Endometrial microvascular endothelial cells (primary cell): ENCODE data around the gene ERVK3-1. TPM values are rescaled to one million over a fixed set of nuclear protein-coding genes. Genes with fewer than 3 reads are reported as not detected.
"Not testable (repeated sequence)": the region's sequence is repeated elsewhere in the genome, so short reads cannot be mapped to it uniquely, and the experiment has no call there.

Source experiments
- in situ Hi-C: cut with HindIII; loops from 2 replicates; pipeline ENCODE4 v1.10.0; 2017; ENCODE audit warnings: low sequenced_read_pairs, low pct_unique_long_range_greater_than_20kb; ENCODE audit errors: inconsistent ontology term
- total RNA-seq: library from RNA; depleted of rRNA; stranded (reverse); fragments of >200 nt; gene quantifications from one replicate; pipeline ENCODE4 v1.2.3, GENCODE V29; 2015; ENCODE audit errors: inconsistent ontology term

The ERVK3-1 gene
- total RNA-seq, 1 donor from 2014 or later: 44.8 TPM

- in situ Hi-C loops: no loop called here
Measured at GRCh38 chr19:58334691-58335249, 29.6 kb downstream of the ERVK3-1 start.

DNA sequence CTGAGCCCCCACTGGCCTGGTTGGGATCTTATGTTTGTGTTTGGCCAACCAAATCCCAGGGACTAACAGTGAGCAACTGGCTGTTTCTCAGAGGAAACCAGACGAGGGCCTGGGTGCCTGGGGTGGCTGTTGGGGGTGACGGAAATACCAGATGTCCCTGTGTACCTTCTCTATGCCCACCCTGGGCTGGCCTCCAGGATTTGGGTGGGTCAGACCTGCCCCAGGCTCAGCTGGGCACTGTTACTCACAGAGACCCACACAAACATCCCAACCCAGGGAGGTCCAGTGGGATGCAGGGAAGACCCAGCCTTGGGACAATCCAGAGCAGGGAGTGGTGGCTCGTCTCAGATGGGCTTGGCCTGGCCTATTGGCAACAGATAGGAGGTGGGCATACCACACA, 30.5 kb downstream of the ERVK3-1 start:
- in situ Hi-C loops: no loop called here

DNA sequence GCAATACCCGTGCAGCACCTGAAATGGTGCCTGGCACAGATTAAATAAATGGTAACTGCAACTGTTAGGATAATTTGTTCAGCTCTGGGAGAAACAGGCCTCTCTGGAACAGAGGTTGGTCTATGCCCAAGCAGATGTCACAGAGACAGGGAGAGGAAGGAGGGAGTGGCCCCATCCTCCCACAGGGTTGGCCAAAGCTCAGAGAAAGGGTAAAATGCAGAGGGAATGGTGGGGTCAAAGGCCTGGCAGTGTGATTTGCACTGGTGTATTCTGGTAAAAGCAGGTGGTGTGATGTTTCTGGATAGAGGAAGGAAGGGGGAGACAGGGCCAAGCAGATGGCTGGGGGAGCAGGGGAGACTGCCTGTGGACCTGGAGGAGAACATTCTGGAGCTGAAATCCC, 31.0 kb downstream of the ERVK3-1 start:
- in situ Hi-C loops: no loop called here

DNA sequence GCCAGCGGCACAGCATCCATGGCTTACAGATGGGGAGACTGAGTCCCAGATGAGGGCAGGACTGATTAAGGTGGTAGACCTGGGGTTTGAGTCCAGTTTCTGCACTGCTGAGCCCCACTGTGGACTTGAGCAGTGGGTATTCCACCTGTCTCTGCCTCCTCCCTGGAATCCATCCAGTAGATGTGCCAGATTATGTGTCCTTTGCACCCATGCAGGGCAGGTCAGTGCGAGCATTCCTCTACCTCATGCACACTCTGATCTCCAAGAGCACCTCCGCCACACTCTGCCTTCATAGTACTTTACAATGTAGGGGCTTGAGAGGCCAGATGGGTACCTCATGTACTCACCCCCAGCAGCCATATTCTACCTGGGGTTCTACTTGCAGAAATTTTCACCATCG, 31.6 kb downstream of the ERVK3-1 start:
- in situ Hi-C loops: no loop called here

GRCh38 chr19:58338336-58338735, 33.2 kb downstream of the ERVK3-1 start:
- in situ Hi-C loops: no loop called here

GRCh38 chr19:58338825-58339558, 33.8 kb downstream of the ERVK3-1 start:
- in situ Hi-C loops: no loop called here

- in situ Hi-C loops: no loop called here
Measured at GRCh38 chr19:58345558-58345957, 40.4 kb downstream of the ERVK3-1 start.

DNA sequence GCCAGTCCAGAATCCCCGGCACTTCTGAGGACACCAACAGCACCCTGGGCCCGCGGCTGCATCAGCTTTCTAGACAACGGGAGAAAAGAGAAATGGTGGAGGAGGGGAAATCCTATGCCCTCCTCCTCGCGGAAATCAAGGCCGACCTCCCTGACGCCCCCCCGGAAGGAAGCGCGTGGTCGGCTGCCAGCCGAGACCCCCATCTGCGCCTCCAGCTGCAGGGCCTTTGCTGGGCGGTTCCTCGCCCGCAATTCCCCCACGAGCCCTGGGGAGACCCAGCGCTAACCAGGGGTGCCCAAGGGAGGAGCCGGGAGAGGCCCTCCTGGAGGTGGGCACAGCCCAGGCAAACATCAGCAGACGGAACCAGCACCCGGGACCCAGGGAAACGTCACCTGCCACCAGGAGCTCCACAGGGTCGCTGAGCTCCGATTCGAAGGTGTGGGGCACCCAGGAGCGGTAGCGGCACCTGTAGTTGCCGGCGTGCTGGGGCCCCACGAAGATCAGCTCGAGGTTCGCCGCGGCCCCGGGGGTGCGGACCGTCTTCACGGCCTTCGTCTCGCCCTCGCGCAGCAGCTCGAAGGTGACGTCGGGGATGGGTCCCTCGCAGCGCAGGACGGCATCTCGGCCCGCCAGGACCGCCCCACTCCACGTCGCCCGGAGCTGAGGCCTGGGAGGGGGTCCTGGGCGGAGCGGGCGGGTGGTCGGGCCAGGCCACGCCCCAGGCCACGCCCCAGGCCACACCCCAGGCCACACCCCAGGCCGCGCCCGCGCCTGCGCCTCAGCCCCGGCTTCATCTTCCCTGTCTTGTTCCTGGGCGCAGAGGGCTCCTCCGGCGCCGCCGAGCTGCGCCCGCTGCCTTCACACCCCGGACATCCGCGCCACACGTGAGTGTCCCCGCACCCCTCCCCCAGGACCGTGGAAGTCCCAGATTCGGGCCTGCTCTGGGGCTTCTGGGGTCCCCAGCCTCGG, 42.1 kb downstream of the ERVK3-1 start:
- in situ Hi-C loops: no loop called here

GRCh38 chr19:58348080-58348479, 42.9 kb downstream of the ERVK3-1 start:
- in situ Hi-C loops: not testable (repeated sequence)

GRCh38 chr19:58349590-58349989, 44.4 kb downstream of the ERVK3-1 start:
- in situ Hi-C loops: no loop called here

- in situ Hi-C loops: no loop called here
Measured at GRCh38 chr19:58350001-58350861, 45.1 kb downstream of the ERVK3-1 start.

DNA sequence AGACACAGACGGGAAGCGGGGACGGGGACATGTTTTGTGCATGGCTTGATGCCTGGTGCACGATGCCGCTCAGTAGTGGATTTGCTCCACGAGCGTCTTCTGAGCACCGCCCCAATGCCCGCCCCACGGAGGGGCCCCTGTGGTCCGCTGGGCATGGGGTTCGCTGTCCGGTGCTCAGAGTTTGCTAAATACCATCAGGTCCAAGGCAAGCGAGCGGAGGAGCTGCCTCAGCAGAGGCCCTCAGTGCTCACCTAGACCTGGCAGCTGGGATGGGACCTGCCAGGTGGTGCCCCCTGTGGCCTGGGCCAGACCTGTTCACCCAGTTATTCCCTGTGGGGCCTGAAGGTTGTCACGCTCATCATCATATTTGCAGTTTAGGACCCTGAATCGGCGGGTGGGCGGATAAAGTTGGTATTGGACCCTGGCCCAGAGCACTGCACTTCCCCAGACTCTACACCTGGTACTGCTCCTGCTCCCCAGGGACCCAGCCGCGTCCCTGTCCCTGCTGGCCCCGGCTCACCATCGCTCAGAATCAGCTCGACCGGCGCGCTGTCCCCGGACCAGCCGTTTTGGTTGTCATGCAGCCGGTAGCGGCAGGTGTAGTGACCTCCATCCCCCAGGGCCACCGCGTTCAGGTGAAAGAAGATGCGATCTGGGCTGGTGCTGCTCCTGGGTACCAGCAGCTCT, 45.8 kb downstream of the ERVK3-1 start:
- in situ Hi-C loops: no loop called here

DNA sequence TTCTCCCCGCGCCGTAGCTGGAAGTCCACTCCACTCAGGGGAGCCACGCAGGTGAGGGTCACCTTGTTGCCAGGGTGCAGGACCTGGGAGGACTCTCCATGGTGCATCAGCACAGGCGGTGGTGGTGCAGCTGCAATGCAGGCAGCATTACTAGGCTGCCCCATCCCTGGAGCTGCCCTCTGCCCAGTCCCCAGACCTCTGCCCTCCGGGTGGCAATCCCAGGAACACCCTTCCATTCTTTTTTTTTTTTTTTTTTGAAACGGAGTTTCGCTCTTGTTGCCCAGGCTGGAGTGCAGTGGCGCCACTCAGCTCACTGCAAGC, 46.3 kb downstream of the ERVK3-1 start:
- in situ Hi-C loops: no loop called here

GRCh38 chr19:58351990-58352755, 47.0 kb downstream of the ERVK3-1 start:
- in situ Hi-C loops: no loop called here

DNA sequence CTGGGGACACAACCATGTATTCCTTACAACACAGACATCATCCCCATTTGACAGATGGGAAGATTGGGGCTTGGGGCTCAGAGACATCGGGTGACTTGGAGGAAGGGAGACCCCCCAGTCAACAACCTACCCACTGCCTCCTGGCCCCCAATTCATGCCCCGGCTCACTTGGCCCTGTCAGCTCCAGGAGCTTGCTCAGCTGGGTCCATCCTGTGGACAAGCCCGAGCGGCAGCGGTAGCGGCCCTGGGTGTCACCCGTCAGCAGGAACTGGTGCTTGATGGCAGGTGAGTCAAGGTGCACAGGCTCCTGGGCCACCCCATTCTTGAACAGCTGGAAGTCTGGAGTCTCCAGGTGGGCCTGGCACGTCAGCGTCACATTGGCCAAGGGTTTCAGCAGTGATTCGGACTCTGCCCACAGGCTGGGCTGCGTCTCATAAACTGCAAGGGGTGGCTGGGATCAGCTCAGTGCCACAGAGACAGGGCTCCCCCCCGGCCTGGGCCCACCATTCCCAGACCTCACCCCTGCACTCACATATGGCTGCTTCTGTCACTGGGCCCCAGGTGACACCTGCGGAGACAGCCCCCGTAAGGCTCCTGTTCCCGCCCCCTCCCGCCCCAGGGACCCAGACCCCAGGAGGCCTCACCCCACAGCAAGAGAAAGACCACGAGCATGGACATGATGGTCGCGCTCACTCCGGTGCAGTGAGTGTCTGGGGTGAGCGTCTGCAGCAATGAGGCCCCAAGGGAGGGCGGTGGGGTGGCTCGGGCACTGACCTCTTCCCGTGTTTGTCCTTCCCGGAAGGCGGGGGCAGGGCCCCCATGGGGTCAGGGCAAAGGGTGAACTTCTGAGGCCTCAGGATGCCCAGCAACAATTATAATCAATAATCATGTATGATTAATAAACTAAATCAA, 47.8 kb downstream of the ERVK3-1 start, which contains the start of gene A1BG:
TSS of gene A1BG (minus strand) at position 733 of the 912 bp plus-strand sequence. CDS start at position 678, 55 bp downstream.
- in situ Hi-C loops: no loop called here

- in situ Hi-C loops: no loop called here
Measured at GRCh38 chr19:58353717-58354477, 48.7 kb downstream of the ERVK3-1 start.
